Activated B cell treated with CpG ODN at 0.5 μM for 24 hours (primary cell): ENCODE measurements around the gene KHNYN. TPM values are rescaled to one million over a fixed set of nuclear protein-coding genes. Genes with fewer than 3 reads are reported as not detected.
"Not testable (repeated sequence)": the region's sequence is repeated elsewhere in the genome, so short reads cannot be mapped to it uniquely, and the experiment has no call there.

Experiments
- ATAC-seq: fragments of 200-7000 bp; cut with Tn5 transposase; one replicate; pipeline ENCODE4 v1.10.0; 2021; ENCODE audit warnings: low read depth, mild to moderate bottlenecking, moderate library complexity
- CTCF ChIA-PET: fragments of 350-600 bp; sonication (Branson Sonifier 250); formaldehyde crosslinking; loops from one replicate; lab custom pipeline; 2021; ENCODE audit warnings: antibody characterized with exemption; lab: Charles Lee
- POLR2A ChIA-PET: fragments of 350-600 bp; sonication (Branson Sonifier 250); formaldehyde crosslinking; loops from one replicate; lab custom pipeline; 2021; ENCODE audit warnings: antibody characterized with exemption; lab: Charles Lee
- DNase-seq: peaks from one replicate; pipeline ENCODE4 v3.0.0; 2022
- H3K27ac Mint-ChIP-seq: one replicate; pipeline ENCODE4 v1.8.0; 2020; ENCODE audit warnings: mixed read lengths
- H3K27me3 Mint-ChIP-seq: one replicate; pipeline ENCODE4 v1.8.0; 2021; ENCODE audit warnings: mixed read lengths
- H3K36me3 Mint-ChIP-seq: one replicate; pipeline ENCODE4 v1.8.0; 2021; ENCODE audit warnings: low read depth, mixed read lengths
- H3K4me1 Mint-ChIP-seq: one replicate; pipeline ENCODE4 v1.8.0; 2021; ENCODE audit warnings: mixed read lengths
- H3K4me3 Mint-ChIP-seq: one replicate; pipeline ENCODE4 v1.8.0; 2020; ENCODE audit warnings: mild to moderate bottlenecking, mixed read lengths
- H3K9me3 Mint-ChIP-seq: one replicate; pipeline ENCODE4 v1.8.0; 2020; ENCODE audit warnings: mixed read lengths
- intact Hi-C: fragments of 100-400 bp; cut with micrococcal nuclease; formaldehyde crosslinking; loops from one replicate; pipeline ENCODE4 v1.15.1; 2024
- total RNA-seq: library from RNA; stranded (reverse); gene quantifications from 2 replicates; pipeline ENCODE4 v1.2.3, GENCODE V29; 2022
- TF ChIP-seq, protein P1 (sequence below): fragments of 200-600 bp; IDR thresholded peaks from one replicate; pipeline ENCODE4 v1.8.0; 2022; ENCODE audit warnings: antibody characterized with exemption, mild to moderate bottlenecking

KHNYN gene
- total RNA-seq, 1 donor from 2014 or later, result 130 TPM

DNA sequence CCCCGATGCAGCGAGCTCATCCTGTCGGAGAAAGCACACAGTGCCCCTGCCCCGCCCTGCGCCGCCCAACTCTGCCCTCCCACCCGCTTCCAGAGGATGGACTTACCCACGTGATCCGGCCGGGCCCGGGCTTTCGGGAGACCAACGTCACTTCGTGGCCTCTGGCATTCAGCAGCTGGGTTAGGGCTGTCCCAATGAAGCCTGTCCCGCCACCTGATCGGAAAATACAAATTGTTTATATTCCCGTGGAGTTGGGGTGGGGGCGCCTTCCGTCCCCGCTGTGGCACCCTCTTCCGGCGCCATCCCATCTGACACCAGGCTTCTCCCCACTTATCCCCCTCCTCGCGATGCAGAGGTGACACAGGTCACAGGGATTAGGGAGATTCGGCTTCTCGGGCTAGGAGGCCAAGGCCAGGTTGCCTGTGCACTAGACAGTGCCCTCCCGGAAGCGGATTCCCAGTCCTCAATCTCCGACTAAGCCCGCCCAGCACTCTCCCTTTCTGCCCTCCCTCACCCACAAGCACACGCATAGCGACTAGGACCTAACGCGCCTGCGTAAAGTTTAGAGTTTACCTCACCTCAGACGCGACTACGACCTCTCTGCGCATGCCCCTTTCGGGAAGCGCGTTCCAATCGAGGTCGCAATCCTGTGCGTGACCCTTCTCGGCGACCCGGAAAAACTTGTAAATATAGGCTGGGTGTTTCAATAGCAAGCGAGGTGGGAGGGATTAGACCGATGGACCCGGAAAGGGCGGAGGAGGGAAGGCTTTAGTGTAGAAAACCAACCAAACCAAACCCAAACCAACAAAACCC, 12.7 kb downstream of the KHNYN start, which contains the start of gene SDR39U1:
TSS of gene SDR39U1 (minus strand) at position 537 of the 813 bp plus-strand sequence. CDS start at position 530, 7 bp downstream.
- POLR2A ChIA-PET, result interaction anchor here (0.6 to 5.4 kb wide), 14 partner anchors 12 to 302 kb away, joined by 3 to 87 read pairs (median 4); partner anchors contain the start of genes CBLN3, CHMP4A, KHNYN and RABGGTA
- no peaks in the 10 kb centered on the region for H3K27me3 Mint-ChIP-seq
- intact Hi-C loops, result loop anchor here (1.0 to 10.0 kb wide), 9 partner anchors 11 to 974 kb away; partner anchors contain the start of genes DCAF11, DHRS4, IRF9 and NGDN

DNA sequence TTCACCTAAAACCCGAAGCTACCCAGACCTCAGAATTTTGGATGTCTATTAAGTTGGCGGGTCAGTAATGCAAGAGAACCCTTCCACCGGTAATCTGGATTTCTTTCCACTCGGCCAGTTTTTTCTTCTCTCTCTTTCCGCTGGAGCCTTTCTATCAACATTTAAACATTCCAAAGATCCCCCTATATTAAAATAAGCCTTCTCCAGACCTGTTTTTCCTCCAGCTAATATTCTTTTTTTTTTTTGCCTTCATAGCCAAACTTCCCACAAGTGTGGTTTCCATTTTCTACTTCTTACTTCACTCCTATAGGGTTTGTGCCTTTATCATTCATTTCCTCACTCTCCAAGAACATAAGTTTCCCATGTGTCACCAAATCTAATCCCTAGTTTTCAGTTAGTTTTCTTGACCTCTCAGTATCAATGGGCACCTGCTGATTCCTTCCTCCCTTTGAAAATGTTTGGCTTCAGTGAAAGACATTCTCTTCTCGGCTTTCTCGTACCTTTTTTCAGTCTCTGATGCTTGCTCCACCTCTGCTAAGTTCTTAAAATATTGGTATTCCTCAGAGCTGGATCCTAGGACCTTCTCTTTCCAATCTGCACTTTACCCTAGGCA, 13.4 kb downstream of the KHNYN start:
- CTCF ChIA-PET, result interaction anchor here (1.1 to 4.3 kb wide), 2 partner anchors 12 to 78 kb away, joined by 3 to 38 read pairs; no protein-coding TSS in a partner anchor
- H3K9me3 Mint-ChIP-seq, result peaks cover 1% of the 10 kb centered on the region
- peak overlapping the region; percentile 98 for H3K27ac Mint-ChIP-seq
- POLR2A ChIA-PET, result interaction anchor here (0.5 to 5.4 kb wide), 6 partner anchors 13 to 972 kb away, joined by 4 to 87 read pairs (median 6); partner anchors contain the start of genes CBLN3, KHNYN and TINF2
- no peak for DNase-seq
- intact Hi-C loops, result loop anchor here (2.0 to 10.0 kb wide), 4 partner anchors 236 to 974 kb away; partner anchors contain the start of genes DHRS4, NGDN, THTPA and ZFHX2
- no peak for ATAC-seq
- H3K36me3 Mint-ChIP-seq, result peaks cover 47% of the 10 kb centered on the region
- no peaks in the 10 kb centered on the region for H3K27me3 Mint-ChIP-seq
- peak overlapping the region; percentile 98 for H3K4me3 Mint-ChIP-seq
- peaks cover 42% of the 10 kb centered on the region for H3K4me1 Mint-ChIP-seq
- TF ChIP-seq, protein P1, sequence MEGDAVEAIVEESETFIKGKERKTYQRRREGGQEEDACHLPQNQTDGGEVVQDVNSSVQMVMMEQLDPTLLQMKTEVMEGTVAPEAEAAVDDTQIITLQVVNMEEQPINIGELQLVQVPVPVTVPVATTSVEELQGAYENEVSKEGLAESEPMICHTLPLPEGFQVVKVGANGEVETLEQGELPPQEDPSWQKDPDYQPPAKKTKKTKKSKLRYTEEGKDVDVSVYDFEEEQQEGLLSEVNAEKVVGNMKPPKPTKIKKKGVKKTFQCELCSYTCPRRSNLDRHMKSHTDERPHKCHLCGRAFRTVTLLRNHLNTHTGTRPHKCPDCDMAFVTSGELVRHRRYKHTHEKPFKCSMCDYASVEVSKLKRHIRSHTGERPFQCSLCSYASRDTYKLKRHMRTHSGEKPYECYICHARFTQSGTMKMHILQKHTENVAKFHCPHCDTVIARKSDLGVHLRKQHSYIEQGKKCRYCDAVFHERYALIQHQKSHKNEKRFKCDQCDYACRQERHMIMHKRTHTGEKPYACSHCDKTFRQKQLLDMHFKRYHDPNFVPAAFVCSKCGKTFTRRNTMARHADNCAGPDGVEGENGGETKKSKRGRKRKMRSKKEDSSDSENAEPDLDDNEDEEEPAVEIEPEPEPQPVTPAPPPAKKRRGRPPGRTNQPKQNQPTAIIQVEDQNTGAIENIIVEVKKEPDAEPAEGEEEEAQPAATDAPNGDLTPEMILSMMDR, result no peak

More for the DNA sequence above, 12.7 kb downstream of the KHNYN start, which contains the start of gene SDR39U1:
- ATAC-seq, result peak; percentile 89
- Mint-ChIP-seq H3K27ac (peak within 1 kb of the TSS; percentile 98), H3K36me3 (peaks cover 54% of the 10 kb centered on the region), H3K4me1 (peaks cover 48% of the 10 kb centered on the region), H3K4me3 (peak within 1 kb of the TSS; percentile 98), H3K9me3 (peaks cover 1% of the 10 kb centered on the region)
- TF ChIP-seq, protein P1, result no peak
- peak; percentile 81 for DNase-seq
- CTCF ChIA-PET, result interaction anchor here (1.1 to 4.3 kb wide), 5 partner anchors 11 to 200 kb away, joined by 3 to 38 read pairs (median 7); partner anchors contain the start of gene TINF2

DNA sequence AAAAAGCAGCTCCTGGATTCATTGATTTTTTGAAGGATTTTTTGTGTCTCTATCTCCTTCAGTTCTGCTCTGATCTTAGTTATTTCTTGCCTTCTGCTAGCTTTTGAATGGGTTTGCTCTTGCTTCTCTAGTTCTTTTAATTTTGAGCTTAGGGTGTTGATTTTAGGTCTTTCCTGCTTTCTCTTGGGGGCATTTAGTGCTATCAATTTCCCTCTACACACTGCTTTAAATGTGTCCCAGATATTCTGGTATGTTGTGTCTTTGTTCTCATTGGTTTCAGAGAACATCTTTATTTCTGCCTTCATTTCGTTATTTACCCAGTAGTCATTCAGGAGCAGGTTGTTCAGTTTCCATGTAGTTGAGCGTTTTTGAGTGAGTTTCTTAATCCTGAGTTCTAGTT, 21.1 kb downstream of the KHNYN start:
- H3K4me3 Mint-ChIP-seq, H3K4me1 Mint-ChIP-seq, H3K27me3 Mint-ChIP-seq, H3K27ac Mint-ChIP-seq, intact Hi-C loops, DNase-seq, H3K9me3 Mint-ChIP-seq, CTCF ChIA-PET, POLR2A ChIA-PET, ATAC-seq, H3K36me3 Mint-ChIP-seq: not testable (repeated sequence)

DNA sequence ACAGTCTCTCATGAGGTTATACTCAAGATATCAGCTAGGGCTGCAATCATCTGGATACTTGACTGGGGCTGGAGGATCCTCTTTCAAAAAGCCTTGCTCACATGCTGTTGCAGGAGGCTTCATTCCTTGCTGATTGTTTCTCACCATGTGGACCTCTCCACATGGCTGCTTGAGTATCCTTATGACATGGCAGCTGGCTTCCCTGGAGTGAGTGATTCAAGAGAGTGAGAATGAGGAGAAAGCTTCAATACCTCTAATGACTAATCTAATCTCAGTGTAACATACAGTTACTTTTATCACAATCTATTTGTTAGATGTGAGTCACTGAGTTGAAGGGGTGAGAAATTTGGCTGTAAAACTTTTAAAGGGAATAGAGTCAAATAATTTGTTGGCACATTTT, 27.2 kb downstream of the KHNYN start:
- TF ChIP-seq, protein P1, result no peak
- H3K4me3 Mint-ChIP-seq, result no peak overlapping the region
- H3K36me3 Mint-ChIP-seq, result peaks cover 11% of the 10 kb centered on the region
- no peak overlapping the region for H3K27ac Mint-ChIP-seq
- DNase-seq (no peak), ATAC-seq (no peak)
- POLR2A ChIA-PET, result no interaction called here
- no peaks in the 10 kb centered on the region for H3K9me3 Mint-ChIP-seq
- intact Hi-C loops, result no loop called here
- CTCF ChIA-PET, result no interaction called here
- H3K27me3 Mint-ChIP-seq, result no peaks in the 10 kb centered on the region
- H3K4me1 Mint-ChIP-seq, result no peaks in the 10 kb centered on the region

DNA sequence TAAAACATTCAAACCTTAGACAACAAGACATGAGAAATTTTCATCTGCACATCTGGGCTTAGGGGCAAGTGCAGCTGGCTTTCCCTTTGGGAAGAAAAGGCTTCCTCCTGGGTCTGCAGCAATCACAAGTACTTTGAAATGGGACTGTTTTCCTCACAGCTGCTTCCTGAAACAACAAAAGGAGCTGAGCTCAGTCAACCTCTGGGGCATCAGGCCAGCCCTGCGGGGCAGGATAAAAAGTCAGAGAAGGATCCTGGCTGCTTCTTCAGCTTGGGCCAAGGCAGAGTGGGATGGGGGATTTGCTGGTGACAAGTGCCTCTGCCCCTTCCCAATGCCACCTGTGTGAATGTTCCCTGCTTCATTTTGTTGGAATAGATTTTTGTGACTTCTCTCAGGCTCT, 29.0 kb downstream of the KHNYN start:
- H3K36me3 Mint-ChIP-seq, result peaks cover 10% of the 10 kb centered on the region
- H3K4me1 Mint-ChIP-seq, result peaks cover 2% of the 10 kb centered on the region
- no peak overlapping the region for H3K4me3 Mint-ChIP-seq
- intact Hi-C loops, result no loop called here
- TF ChIP-seq, protein P1, result no peak
- no peaks in the 10 kb centered on the region for H3K9me3 Mint-ChIP-seq
- POLR2A ChIA-PET, result no interaction called here
- DNase-seq (no peak), ATAC-seq (no peak)
- H3K27ac Mint-ChIP-seq, result no peak overlapping the region
- no peaks in the 10 kb centered on the region for H3K27me3 Mint-ChIP-seq
- CTCF ChIA-PET, result no interaction called here
